Endodermal cell (in vitro differentiated cells): Measurements from ENCODE around the gene CFAP221. TPM values are rescaled to one million over a fixed set of nuclear protein-coding genes. Genes with fewer than 3 reads are reported as not detected.

ENCODE experiments used
- DNase-seq: peaks from one replicate; pipeline ENCODE4 v3.0.0-alpha.2; 2017
- H3K27ac ChIP-seq: 2 replicates; pipeline ENCODE4 v1.5.1; 2013; ENCODE audit warnings: mild to moderate bottlenecking, low read depth, low read length, moderate library complexity
- H3K27me3 ChIP-seq: 2 replicates; pipeline ENCODE4 v1.6.1; 2013; ENCODE audit warnings: mild to moderate bottlenecking, low read length, moderate library complexity; ENCODE audit not compliant: insufficient read depth, control insufficient read depth, poor library complexity, severe bottlenecking
- H3K36me3 ChIP-seq: 2 replicates; pipeline ENCODE4 v1.7.0; 2013; ENCODE audit warnings: mild to moderate bottlenecking, low read length, moderate library complexity; ENCODE audit not compliant: control insufficient read depth, insufficient read depth
- H3K4me1 ChIP-seq: one replicate; pipeline ENCODE4 v1.7.0; 2013; ENCODE audit warnings: low read length; ENCODE audit not compliant: control insufficient read depth, insufficient read depth
- H3K4me3 ChIP-seq: 2 replicates; pipeline ENCODE4 v1.5.1; 2013; ENCODE audit warnings: mild to moderate bottlenecking, low read length, moderate library complexity
- H3K9ac ChIP-seq: 2 replicates; pipeline ENCODE4 v1.6.1; 2013; ENCODE audit warnings: mild to moderate bottlenecking, low read length, moderate library complexity; ENCODE audit not compliant: poor library complexity, severe bottlenecking; ENCODE audit errors: extremely low read depth
- H3K9me3 ChIP-seq: 2 replicates; pipeline ENCODE4 v1.6.1; 2013; ENCODE audit warnings: mild to moderate bottlenecking, low read length, moderate library complexity; ENCODE audit not compliant: control insufficient read depth
- H3K27ac Mint-ChIP-seq: 2 replicates; pipeline ENCODE4 v1.8.0; 2020; ENCODE audit warnings: mixed read lengths
- H3K27me3 Mint-ChIP-seq: 2 replicates; pipeline ENCODE4 v1.8.0; 2021; ENCODE audit warnings: mild to moderate bottlenecking, mixed read lengths; ENCODE audit not compliant: insufficient read depth
- H3K36me3 Mint-ChIP-seq: 2 replicates; pipeline ENCODE4 v1.8.0; 2020; ENCODE audit warnings: low read depth, mixed read lengths
- H3K4me1 Mint-ChIP-seq: 2 replicates; pipeline ENCODE4 v1.8.0; 2020; ENCODE audit warnings: mixed read lengths
- H3K4me3 Mint-ChIP-seq: 2 replicates; pipeline ENCODE4 v1.8.0; 2020; ENCODE audit warnings: mild to moderate bottlenecking, moderate library complexity, mixed read lengths
- H3K9me3 Mint-ChIP-seq: 2 replicates; pipeline ENCODE4 v1.8.0; 2020; ENCODE audit warnings: mild to moderate bottlenecking, mixed read lengths
- CTCF ChIP-seq: fragments of 200-600 bp; sonication (generic); conservative IDR thresholded peaks from 2 replicates; pipeline ENCODE4 v1.5.0; 2021; ENCODE audit warnings: antibody characterized with exemption, mild to moderate bottlenecking
- WGBS, 2 experiments: methylation state at CpG; one replicate each; pipeline versions ENCODE4 v1.1.5 to v1.1.7; 2013; ENCODE audit warnings: missing lambda C conversion rate in 2 of 2, mixed read lengths in 1 of 2; ENCODE audit not compliant: insufficient coverage in 1 of 2, insufficient read length in 1 of 2; 5-methylcytosine and 5-hydroxymethylcytosine counted together
- total RNA-seq, 2 donors: library from RNA; stranded (reverse); fragmentation: NEBNext Ultra II Directional in 1 of 2; extraction: Animal tissue kit (Norgen Biotek cat#: 25700) in 1 of 2; gene quantifications; 2 replicates in 1 of 2; 3 replicates in 1 of 2; pipeline ENCODE4 v1.2.1, GENCODE V29; 2021

CFAP221 gene
- total RNA-seq, 2 donors from 2014 or later: 10.0 to 18.0 TPM

DNA sequence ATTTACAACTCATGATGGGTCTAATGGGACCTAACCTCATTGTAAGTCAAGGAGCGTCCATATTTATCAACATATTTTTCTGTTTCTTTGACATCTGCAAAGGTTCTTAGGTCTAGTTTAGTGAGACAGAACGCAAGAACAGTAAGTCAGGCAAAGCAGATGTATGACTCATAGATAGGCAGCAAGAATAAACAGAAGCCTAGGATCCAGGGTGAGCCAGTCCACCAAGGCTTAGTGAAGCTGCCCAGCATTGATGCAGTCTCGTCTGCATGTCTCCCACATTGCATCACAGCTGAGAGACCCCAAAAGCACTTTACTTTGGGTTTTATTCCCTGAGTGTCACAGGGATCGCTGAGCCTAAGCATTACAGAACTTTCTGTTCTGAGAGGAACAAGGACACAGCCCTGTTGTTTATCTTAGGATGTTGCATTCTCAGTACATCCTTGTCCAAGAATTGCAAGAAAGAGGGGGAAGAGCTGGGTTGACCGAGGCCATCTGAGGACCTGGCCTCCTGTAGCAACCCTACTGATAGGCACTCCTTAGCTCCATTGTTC is 105.2 kb downstream of the CFAP221 start:
- 89 to 97% methylated on average over 3 to 5 of the region's 5 CpGs for WGBS, 2 experiments
- no peak for DNase-seq
- H3K36me3 ChIP-seq: no peaks in the 10 kb centered on the region
- H3K27ac ChIP-seq: no peak overlapping the region
- no peak overlapping the region for H3K27ac Mint-ChIP-seq
- peaks cover 8% of the 10 kb centered on the region for H3K4me1 Mint-ChIP-seq
- H3K36me3 Mint-ChIP-seq: no peaks in the 10 kb centered on the region
- no peak overlapping the region for H3K4me3 Mint-ChIP-seq
- no peaks in the 10 kb centered on the region for H3K4me1 ChIP-seq
- H3K9me3 ChIP-seq: no peaks in the 10 kb centered on the region
- H3K27me3 Mint-ChIP-seq: peaks cover 5% of the 10 kb centered on the region
- no peaks in the 10 kb centered on the region for H3K9me3 Mint-ChIP-seq
- TF ChIP-seq CTCF: no peak
- no peaks in the 10 kb centered on the region for H3K27me3 ChIP-seq
- H3K4me3 ChIP-seq: no peak overlapping the region
- no peak overlapping the region for H3K9ac ChIP-seq

GRCh38 chr2:119650206-119650605 is 106.0 kb downstream of the CFAP221 start:
- Histone ChIP-seq H3K36me3 (no peaks in the 10 kb centered on the region), H3K9me3 (no peaks in the 10 kb centered on the region), H3K4me3 (no peak overlapping the region), H3K27ac (no peak overlapping the region), H3K4me1 (no peaks in the 10 kb centered on the region), H3K27me3 (no peaks in the 10 kb centered on the region), H3K9ac (no peak overlapping the region)
- Mint-ChIP-seq H3K4me3 (no peak overlapping the region), H3K4me1 (peaks cover 8% of the 10 kb centered on the region), H3K9me3 (no peaks in the 10 kb centered on the region), H3K36me3 (no peaks in the 10 kb centered on the region), H3K27ac (no peak overlapping the region), H3K27me3 (peaks cover 7% of the 10 kb centered on the region)
- 80 to 93% methylated on average over 1 to 3 of the region's 3 CpGs for WGBS, 2 experiments
- no peak for DNase-seq
- TF ChIP-seq CTCF: no peak

- whole genome bisulfite sequencing, 2 experiments: 92% methylated on average over 2 of the region's 2 CpGs; no CpG with 5 or more reads in 1 of the 2 experiments
- H3K36me3 ChIP-seq: no peaks in the 10 kb centered on the region
- Mint-ChIP-seq H3K9me3 (no peaks in the 10 kb centered on the region), H3K27me3 (peaks cover 7% of the 10 kb centered on the region), H3K4me3 (no peak overlapping the region), H3K4me1 (peaks cover 8% of the 10 kb centered on the region), H3K27ac (no peak overlapping the region), H3K36me3 (no peaks in the 10 kb centered on the region)
- H3K27me3 ChIP-seq: no peaks in the 10 kb centered on the region
- no peaks in the 10 kb centered on the region for H3K9me3 ChIP-seq
- H3K4me1 ChIP-seq: no peaks in the 10 kb centered on the region
- no peak overlapping the region for H3K9ac ChIP-seq
- no peak overlapping the region for H3K27ac ChIP-seq
- TF ChIP-seq CTCF: no peak
- DNase-seq: no peak
- H3K4me3 ChIP-seq: no peak overlapping the region
Observed at GRCh38 chr2:119650846-119651370, 106.7 kb downstream of the CFAP221 start.
